HepG2 (cell line): ENCODE results near the gene PELI3. TPM values are rescaled to one million over a fixed set of nuclear protein-coding genes. Genes with fewer than 3 reads are reported as not detected.
"Not testable (repeated sequence)": the region's sequence is repeated elsewhere in the genome, so short reads cannot be mapped to it uniquely, and the experiment has no call there.

Source experiments
- BCL3 ChIP-seq: sonication (generic); formaldehyde crosslinking; IDR thresholded peaks from 2 replicates; pipeline ENCODE4 v1.5.1; 2020; ENCODE audit warnings: mild to moderate bottlenecking, missing genetic modification reagents, moderate library complexity
- DNMT1 ChIP-seq: sonication (generic); formaldehyde crosslinking; IDR thresholded peaks from 2 replicates; pipeline ENCODE4 v1.5.1; 2020; ENCODE audit warnings: mild to moderate bottlenecking, missing genetic modification reagents
- GABPB1 ChIP-seq: IDR thresholded peaks from 2 replicates; pipeline ENCODE4 v1.6.1; 2016; ENCODE audit warnings: mild to moderate bottlenecking, missing genetic modification reagents, moderate library complexity, missing compliant biosample characterization
- HDAC1 ChIP-seq: sonication (generic); formaldehyde crosslinking; IDR thresholded peaks from 2 replicates; pipeline ENCODE4 v1.5.1; 2020; ENCODE audit warnings: mild to moderate bottlenecking, missing genetic modification reagents
- HNRNPLL ChIP-seq: fragments of 200-400 bp; formaldehyde crosslinking; IDR thresholded peaks from 2 replicates; pipeline ENCODE4 v1.6.1; 2017; ENCODE audit warnings: mild to moderate bottlenecking, low read depth, low read length; ENCODE audit not compliant: poor library complexity, severe bottlenecking
- MAZ ChIP-seq, 2 experiments: sonication (generic) in 1 of 2; formaldehyde crosslinking in 1 of 2; IDR thresholded peaks; 2 replicates each; pipeline versions ENCODE4 v1.5.0 to v1.6.1; 2012 to 2020; ENCODE audit warnings: low read depth in 2 of 2, mild to moderate bottlenecking in 2 of 2, borderline replicate concordance in 1 of 2, improper control_type of control experiment in 1 of 2, low read length in 1 of 2, missing genetic modification reagents in 1 of 2, moderate library complexity in 1 of 2
- NRL ChIP-seq: sonication (generic); formaldehyde crosslinking; IDR thresholded peaks from 2 replicates; pipeline ENCODE4 v1.5.0; 2020; ENCODE audit warnings: missing genetic modification reagents, mild to moderate bottlenecking, moderate library complexity, borderline replicate concordance
- ZBTB8A ChIP-seq: sonication (generic); formaldehyde crosslinking; IDR thresholded peaks from 2 replicates; pipeline ENCODE4 v1.4.0; 2020; ENCODE audit warnings: mild to moderate bottlenecking, low read depth, missing genetic modification reagents, borderline replicate concordance
- ZNF407 ChIP-seq: sonication (generic); formaldehyde crosslinking; IDR thresholded peaks from one replicate; pipeline ENCODE4 v1.5.1; 2020; ENCODE audit warnings: mild to moderate bottlenecking, missing genetic modification reagents; ENCODE audit errors: not compliant biosample characterization
- ZNF616 ChIP-seq: sonication (generic); formaldehyde crosslinking; IDR thresholded peaks from 2 replicates; pipeline ENCODE4 v1.5.0; 2020; ENCODE audit warnings: low read depth, mild to moderate bottlenecking, missing genetic modification reagents
- ZNF770 ChIP-seq: sonication (generic); formaldehyde crosslinking; IDR thresholded peaks from 2 replicates; pipeline ENCODE4 v1.5.0; 2020; ENCODE audit warnings: mild to moderate bottlenecking, missing genetic modification reagents
- ZNF777 ChIP-seq: sonication (generic); formaldehyde crosslinking; IDR thresholded peaks from 2 replicates; pipeline ENCODE4 v1.4.0; 2020; ENCODE audit warnings: missing genetic modification reagents
- ZNF850 ChIP-seq: sonication (generic); formaldehyde crosslinking; conservative IDR thresholded peaks from 2 replicates; pipeline ENCODE4 v1.9.0; 2021; ENCODE audit warnings: mild to moderate bottlenecking, missing genetic modification reagents
- polyA plus RNA-seq, 8 experiments: library from polyadenylated mRNA; depleted of rRNA in 3 of 8; stranded (reverse) in 7 of 8; unstranded in 1 of 8; fragments of >200 nt; fragmentation: Illumina TruSeq in 4 of 8; extraction: Trizol in 4 of 8; gene quantifications; 2 replicates each; pipeline versions ENCODE4 v1.2.1 to v1.2.3, GENCODE V29; 2011 to 2016; ENCODE audit warnings: low read depth in 4 of 8, missing spikeins in 1 of 8, mixed read lengths in 1 of 8; ENCODE audit not compliant: insufficient read depth in 1 of 8
- total RNA-seq, 5 experiments: library from RNA; depleted of rRNA; stranded (reverse); fragments of >200 nt; fragmentation: Illumina TruSeq; extraction: Trizol; gene quantifications; 2 replicates each; pipeline ENCODE4 v1.2.3, GENCODE V29; 2016; ENCODE audit warnings: low read depth in 1 of 5

The PELI3 gene
- total and polyA plus RNA-seq, 2 of the 13 experiments (the other 11 are each of a cell fraction or from before 2014, with no cell fraction given): 2.0 to 4.0 TPM

GRCh38 chr11:66440940-66441282, 25.8 kb upstream of the PELI3 start (continued):
- TF ChIP-seq BCL3 (CRISPR knock-in tag) (peak; percentile 52; the same call in 1 of the 2 replicates), HDAC1 (CRISPR knock-in tag) (0 out of 2 replicates have a peak, but pooled peaks have one; percentile 17), MAZ (CRISPR knock-in tag; IDR thresholded peaks at IDR 0.05; ENCODE audit: low read depth) (0 out of 2 replicates have a peak, but pooled peaks have one; percentile 7), ZBTB8A (CRISPR knock-in tag) (0 out of 2 replicates have a peak, but pooled peaks have one; percentile 86), HNRNPLL (peak; percentile 27), NRL (0 out of 2 replicates have a peak, but pooled peaks have one; percentile 55), ZNF850 (peak; percentile 99), GABPB1 (CRISPR knock-in tag) (peak; percentile 44; the same call in 1 of the 2 replicates), ZNF770 (CRISPR knock-in tag) (0 out of 2 replicates have a peak, but pooled peaks have one; percentile 5), ZNF616 (CRISPR knock-in tag) (0 out of 2 replicates have a peak, but pooled peaks have one; percentile 34), ZNF777 (CRISPR knock-in tag) (peak; percentile 65; the same call in 1 of the 2 replicates), ZNF407 (CRISPR knock-in tag) (peak; percentile 63), DNMT1 (0 out of 2 replicates have a peak, but pooled peaks have one; percentile 69)
- not testable (repeated sequence) for TF ChIP-seq MAZ (IDR thresholded peaks at IDR 0.05; ENCODE audit: borderline replicate concordance, low read depth, low read length)
